HEK293 (cell line): Measurements from ENCODE around the gene ADCY10.

Source experiments
- CTCF ChIA-PET: fragments of 350-600 bp; formaldehyde crosslinking; extraction: SDS; loops from one replicate; lab custom pipeline; 2021; ENCODE audit warnings: antibody characterized with exemption; lab: Yijun Ruan, JAX
- POLR2A ChIA-PET: fragments of 300-600 bp; formaldehyde crosslinking; extraction: SDS; loops from one replicate; lab custom pipeline; 2020; ENCODE audit warnings: antibody characterized with exemption, inconsistent platforms; lab: Yijun Ruan, JAX
- H3K27ac ChIP-seq: fragments of 200-500 bp; sonication (Bioruptor generic); 2 replicates; pipeline ENCODE4 v1.5.1; 2014; ENCODE audit warnings: low read depth, low read length, control low read depth, inconsistent platforms; ENCODE audit errors: extremely low read depth
- H3K36me3 ChIP-seq, 2 experiments: fragments of 200-500 bp in 1 of 2; sonication (Bioruptor generic) in 1 of 2; 1 replicate in 1 of 2; 2 replicates in 1 of 2; pipeline ENCODE4 v1.5.1; 2014 to 2017; ENCODE audit warnings: inconsistent platforms in 2 of 2, low read length in 2 of 2; ENCODE audit not compliant: control insufficient read depth in 2 of 2, insufficient read depth in 1 of 2
- H3K4me1 ChIP-seq: fragments of 200-500 bp; sonication (Bioruptor generic); 2 replicates; pipeline ENCODE4 v1.5.1; 2014; ENCODE audit warnings: mild to moderate bottlenecking, low read length, inconsistent platforms; ENCODE audit not compliant: control insufficient read depth, insufficient read depth
- H3K4me3 ChIP-seq: 2 replicates; pipeline ENCODE4 v1.5.1; 2011; ENCODE audit warnings: low read depth, mild to moderate bottlenecking, control low read depth, low read length, moderate library complexity
- H3K9me3 ChIP-seq: fragments of 200-500 bp; sonication (Bioruptor generic); 2 replicates; pipeline ENCODE4 v1.5.1; 2014; ENCODE audit warnings: low read depth, low read length, inconsistent platforms; ENCODE audit not compliant: control insufficient read depth, insufficient read depth
- FEZF1 ChIP-seq: fragments of 450-650 bp; formaldehyde crosslinking; IDR thresholded peaks from 2 replicates; pipeline ENCODE4 v1.5.1; 2016; ENCODE audit warnings: missing biosample characterization, missing genetic modification characterization
- KLF7 ChIP-seq: fragments of 450-650 bp; formaldehyde crosslinking; IDR thresholded peaks from 2 replicates; pipeline ENCODE4 v1.5.1; 2016; ENCODE audit warnings: missing biosample characterization, missing genetic modification characterization, borderline replicate concordance
- REST ChIP-seq: fragments of 450-650 bp; formaldehyde crosslinking; IDR thresholded peaks from 2 replicates; pipeline ENCODE4 v1.5.1; 2016; ENCODE audit warnings: missing biosample characterization, missing genetic modification characterization
- SP2 ChIP-seq: fragments of 450-650 bp; formaldehyde crosslinking; IDR thresholded peaks from 2 replicates; pipeline ENCODE4 v1.5.1; 2016; ENCODE audit warnings: missing biosample characterization, missing genetic modification characterization
- SP3 ChIP-seq: fragments of 450-650 bp; formaldehyde crosslinking; IDR thresholded peaks from 2 replicates; pipeline ENCODE4 v1.5.1; 2016; ENCODE audit warnings: missing biosample characterization, missing genetic modification characterization
- ZBTB20 ChIP-seq: fragments of 450-650 bp; formaldehyde crosslinking; IDR thresholded peaks from 2 replicates; pipeline ENCODE4 v1.5.1; 2016; ENCODE audit warnings: missing biosample characterization, missing genetic modification characterization
- ZBTB26 ChIP-seq: fragments of 450-650 bp; formaldehyde crosslinking; optimal IDR thresholded peaks from 2 replicates; pipeline ENCODE3; 2016; ENCODE audit warnings: missing biosample characterization, mild to moderate bottlenecking, missing genetic modification characterization
- ZFHX2 ChIP-seq: fragments of 450-650 bp; formaldehyde crosslinking; conservative IDR thresholded peaks from 2 replicates; pipeline ENCODE4 v1.5.1; 2016; ENCODE audit warnings: missing biosample characterization, missing genetic modification characterization
- ZNF114 ChIP-seq: fragments of 450-650 bp; formaldehyde crosslinking; IDR thresholded peaks from 2 replicates; pipeline ENCODE4 v1.5.0; 2017; ENCODE audit warnings: missing biosample characterization, missing genetic modification characterization
- ZNF133 ChIP-seq: fragments of 450-650 bp; formaldehyde crosslinking; IDR thresholded peaks from 2 replicates; pipeline ENCODE4 v1.5.1; 2016; ENCODE audit warnings: missing biosample characterization, missing genetic modification characterization
- ZNF148 ChIP-seq: fragments of 450-650 bp; formaldehyde crosslinking; IDR thresholded peaks from 2 replicates; pipeline ENCODE4 v1.5.0; 2017; ENCODE audit warnings: missing biosample characterization, missing genetic modification characterization, borderline replicate concordance
- ZNF223 ChIP-seq: fragments of 450-650 bp; formaldehyde crosslinking; IDR thresholded peaks from 2 replicates; pipeline ENCODE4 v1.5.1; 2016; ENCODE audit warnings: missing biosample characterization, missing genetic modification characterization
- ZNF23 ChIP-seq: fragments of 450-650 bp; formaldehyde crosslinking; IDR thresholded peaks from 2 replicates; pipeline ENCODE4 v1.5.1; 2016; ENCODE audit warnings: missing biosample characterization, missing genetic modification characterization, borderline replicate concordance
- ZNF324 ChIP-seq: fragments of 450-650 bp; formaldehyde crosslinking; IDR thresholded peaks from 2 replicates; pipeline ENCODE4 v1.5.1; 2016; ENCODE audit warnings: missing biosample characterization, missing genetic modification characterization
- ZNF426 ChIP-seq: fragments of 450-650 bp; formaldehyde crosslinking; IDR thresholded peaks from 2 replicates; pipeline ENCODE4 v1.5.1; 2017; ENCODE audit warnings: missing biosample characterization, missing genetic modification characterization, mild to moderate bottlenecking, inconsistent platforms, moderate library complexity
- ZNF548 ChIP-seq: fragments of 450-650 bp; formaldehyde crosslinking; IDR thresholded peaks from 2 replicates; pipeline ENCODE4 v1.5.1; 2016; ENCODE audit warnings: missing biosample characterization, missing genetic modification characterization
- ZNF558 ChIP-seq: fragments of 450-650 bp; formaldehyde crosslinking; IDR thresholded peaks from 2 replicates; pipeline ENCODE4 v1.5.1; 2016; ENCODE audit warnings: missing biosample characterization, missing genetic modification characterization
- ZNF580 ChIP-seq: fragments of 450-650 bp; formaldehyde crosslinking; IDR thresholded peaks from 2 replicates; pipeline ENCODE4 v1.5.1; 2016; ENCODE audit warnings: missing biosample characterization, missing genetic modification characterization
- ZNF585B ChIP-seq: fragments of 450-650 bp; formaldehyde crosslinking; IDR thresholded peaks from 2 replicates; pipeline ENCODE4 v1.5.1; 2016; ENCODE audit warnings: missing biosample characterization, missing genetic modification characterization
- ZNF624 ChIP-seq: fragments of 450-650 bp; formaldehyde crosslinking; IDR thresholded peaks from 2 replicates; pipeline ENCODE4 v1.5.1; 2017; ENCODE audit warnings: missing biosample characterization, missing genetic modification characterization
- ZNF692 ChIP-seq: fragments of 450-650 bp; formaldehyde crosslinking; IDR thresholded peaks from 2 replicates; pipeline ENCODE4 v1.5.1; 2016; ENCODE audit warnings: missing biosample characterization, missing genetic modification characterization
- ZNF747 ChIP-seq: fragments of 450-650 bp; formaldehyde crosslinking; IDR thresholded peaks from 2 replicates; pipeline ENCODE4 v1.5.1; 2016; ENCODE audit warnings: missing biosample characterization, missing genetic modification characterization
- ZNF777 ChIP-seq: fragments of 450-650 bp; formaldehyde crosslinking; IDR thresholded peaks from 2 replicates; pipeline ENCODE4 v1.5.1; 2017; ENCODE audit warnings: missing biosample characterization, missing genetic modification characterization, borderline replicate concordance

ADCY10 gene

GRCh38 chr1:167898578-167899222 lies 15.2 kb downstream of the ADCY10 start:
- no peak overlapping the region for H3K27ac ChIP-seq
- no peaks in the 10 kb centered on the region for H3K9me3 ChIP-seq
- no peak overlapping the region for H3K4me3 ChIP-seq
- no peak for TF ChIP-seq ZNF426 (tag by site-specific recombination)
- peak; percentile 29; the same call in 1 of the 2 replicates for TF ChIP-seq ZFHX2 (tag by site-specific recombination)
- ChIA-PET POLR2A (interaction anchor here (0.6 to 1.4 kb wide), 3 partner anchors 28 to 79 kb away, joined by 3 read pairs; no protein-coding TSS in a partner anchor), CTCF (no interaction called here)
- H3K4me1 ChIP-seq: no peaks in the 10 kb centered on the region
- H3K36me3 ChIP-seq: no peaks in the 10 kb centered on the region

GRCh38 chr1:167893798-167894197 lies 20.1 kb downstream of the ADCY10 start:
- H3K4me3 ChIP-seq: no peak overlapping the region
- no peaks in the 10 kb centered on the region for H3K4me1 ChIP-seq
- no peaks in the 10 kb centered on the region for H3K9me3 ChIP-seq
- TF ChIP-seq ZBTB20 (tag by site-specific recombination) (no peak), ZNF777 (tag by site-specific recombination) (no peak), ZBTB26 (tag by site-specific recombination) (no peak), SP3 (no peak), ZNF324 (tag by site-specific recombination) (no peak), SP2 (no peak)
- POLR2A ChIA-PET: interaction anchor here (1.2 kb wide), 1 partner anchor 10 kb away, joined by 4 read pairs; no protein-coding TSS in a partner anchor
- H3K36me3 ChIP-seq: no peaks in the 10 kb centered on the region
- CTCF ChIA-PET: interaction anchor here (0.6 kb wide), 2 partner anchors 92 to 1222 kb away, joined by 3 read pairs; no protein-coding TSS in a partner anchor
- no peak overlapping the region for H3K27ac ChIP-seq

- H3K4me3 ChIP-seq: no peak overlapping the region
- no peak overlapping the region for H3K27ac ChIP-seq
- no peak for TF ChIP-seq ZNF133 (tag by site-specific recombination)
- TF ChIP-seq ZNF548 (tag by site-specific recombination): no peak
- no peak for TF ChIP-seq KLF7 (tag by site-specific recombination)
- TF ChIP-seq ZNF23 (tag by site-specific recombination): no peak
- no peak for TF ChIP-seq ZNF223 (tag by site-specific recombination)
- no peak for TF ChIP-seq ZNF558
- no peak for TF ChIP-seq ZNF585B (tag by site-specific recombination)
- no peak for TF ChIP-seq REST (tag by site-specific recombination)
- no peak for TF ChIP-seq ZNF692 (tag by site-specific recombination)
- TF ChIP-seq ZNF148 (tag by site-specific recombination): no peak
- TF ChIP-seq ZNF580: no peak
- no peak for TF ChIP-seq FEZF1 (tag by site-specific recombination)
- TF ChIP-seq ZNF114 (tag by site-specific recombination): no peak
- no peak for TF ChIP-seq ZNF624
- no peak for TF ChIP-seq ZNF747 (tag by site-specific recombination)
- no peaks in the 10 kb centered on the region for H3K9me3 ChIP-seq
- ChIA-PET POLR2A (no interaction called here), CTCF (no interaction called here)
- no peaks in the 10 kb centered on the region for H3K4me1 ChIP-seq
- H3K36me3 ChIP-seq: no peaks in the 10 kb centered on the region
These were observed 23.5 kb downstream of the ADCY10 start for GRCh38 chr1:167890400-167890799.
